ENCODE data around the gene SLFN12L. TPM values are rescaled to one million over a fixed set of nuclear protein-coding genes. Genes with fewer than 3 reads are reported as not detected.

SLFN12L gene
- total and polyA plus RNA-seq, 9 of the 15 experiments (the other 6 are each of a cell fraction or from before 2014, with no cell fraction given) = 0.04 to 0.31 (median 0.08) TPM; not detected in 3

DNA sequence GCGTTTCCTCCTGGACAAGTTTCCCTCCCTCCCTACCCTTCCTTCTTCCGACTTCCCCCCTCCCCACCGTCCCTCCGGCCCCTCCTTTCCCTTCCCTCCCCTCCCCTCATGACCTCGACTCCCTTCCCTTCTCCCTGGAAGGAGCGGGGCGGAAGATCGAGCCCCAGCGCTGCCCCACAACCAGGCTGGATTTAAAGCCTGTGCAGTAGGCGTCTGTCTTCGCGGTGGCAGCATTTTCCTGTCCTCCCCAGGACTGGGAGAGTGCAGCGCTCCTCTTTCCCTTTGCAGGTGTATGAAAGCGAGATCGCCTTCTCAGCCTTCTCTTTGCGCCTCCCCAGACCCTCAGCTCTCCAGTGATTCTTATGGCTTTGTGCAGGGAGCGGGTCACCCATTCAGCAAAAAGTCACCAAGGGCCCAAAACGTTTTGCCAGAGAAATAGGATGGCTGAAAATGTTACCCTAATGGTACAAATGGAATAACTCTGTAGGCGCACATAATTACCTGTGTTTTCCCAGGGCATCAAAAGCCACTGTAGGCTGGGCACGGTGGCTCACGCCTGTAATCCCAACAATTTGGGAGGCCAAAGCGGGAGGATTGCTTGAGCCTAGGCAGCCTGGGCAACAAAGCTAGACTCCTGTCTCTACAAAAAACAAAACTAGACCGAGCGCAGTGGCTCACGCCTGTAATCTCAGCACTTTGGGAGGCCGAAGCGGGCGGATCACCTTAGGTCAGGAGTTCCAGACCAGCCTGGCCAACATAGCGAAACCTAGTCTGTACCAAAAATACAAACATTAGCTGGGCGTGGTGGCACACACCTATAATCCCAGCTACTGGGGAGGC lies 40.8 kb downstream of the SLFN12L start:
- Histone ChIP-seq H3K79me2 (ENCODE audit: control insufficient read depth, insufficient read depth, low read length) (no peaks in the 10 kb centered on the region), H3K27me3 (ENCODE audit: control insufficient read depth in 2 of 2, insufficient read depth in 2 of 2, low read length in 2 of 2) (peaks cover 48 to 55% of the 10 kb centered on the region in 2 experiments), H3K36me3 (ENCODE audit: control insufficient read depth, insufficient read depth, low read length) (no peaks in the 10 kb centered on the region), H3K4me2 (ENCODE audit: insufficient read depth, low read length) (no peak overlapping the region), H3K9me1 (ENCODE audit: control insufficient read depth, insufficient read depth, low read length) (no peaks in the 10 kb centered on the region), H3K4me1 (replicated peaks in 1 of 2; ENCODE audit: control insufficient read depth in 2 of 2, insufficient read depth in 2 of 2, low read length in 2 of 2) (0 out of 5 replicates have a peak, but pooled peaks cover 0 to 3% of the 10 kb centered on the region in 2 experiments), H3K9me3 (replicated peaks; ENCODE audit: control insufficient read depth, insufficient read depth, low read depth, low read length) (no peaks in the 10 kb centered on the region), H3K9ac (ENCODE audit: insufficient read depth in 1 of 2, low read depth in 2 of 2, low read length in 2 of 2) (no peak overlapping the region), H3K4me3 (no peak overlapping the region), H2AFZ (ENCODE audit: low read depth, low read length) (no peak overlapping the region), H4K20me1 (replicated peaks; ENCODE audit: control insufficient read depth, insufficient read depth, low read length) (no peaks in the 10 kb centered on the region), H3K27ac (ENCODE audit: extremely low read depth, low read depth, low read length) (no peak overlapping the region)
- ATAC-seq (no peak), DNase-seq (ENCODE audit: extremely low read depth in 1 of 4, low spot score in 3 of 4) (no peak), FAIRE-seq (no peak)
- in situ Hi-C loops (cut with MboI) = no loop called here
- no TSS peak for BruUV-seq (replicated peaks)
- CTCF ChIA-PET (ENCODE audit: low intra/inter-chr PET ratio) = no interaction called here
- WGBS (ENCODE audit: insufficient coverage, low coverage, missing lambda C conversion rate) = 8% methylated on average over 21 of the region's 30 CpGs
- TF ChIP-seq, protein P1, sequence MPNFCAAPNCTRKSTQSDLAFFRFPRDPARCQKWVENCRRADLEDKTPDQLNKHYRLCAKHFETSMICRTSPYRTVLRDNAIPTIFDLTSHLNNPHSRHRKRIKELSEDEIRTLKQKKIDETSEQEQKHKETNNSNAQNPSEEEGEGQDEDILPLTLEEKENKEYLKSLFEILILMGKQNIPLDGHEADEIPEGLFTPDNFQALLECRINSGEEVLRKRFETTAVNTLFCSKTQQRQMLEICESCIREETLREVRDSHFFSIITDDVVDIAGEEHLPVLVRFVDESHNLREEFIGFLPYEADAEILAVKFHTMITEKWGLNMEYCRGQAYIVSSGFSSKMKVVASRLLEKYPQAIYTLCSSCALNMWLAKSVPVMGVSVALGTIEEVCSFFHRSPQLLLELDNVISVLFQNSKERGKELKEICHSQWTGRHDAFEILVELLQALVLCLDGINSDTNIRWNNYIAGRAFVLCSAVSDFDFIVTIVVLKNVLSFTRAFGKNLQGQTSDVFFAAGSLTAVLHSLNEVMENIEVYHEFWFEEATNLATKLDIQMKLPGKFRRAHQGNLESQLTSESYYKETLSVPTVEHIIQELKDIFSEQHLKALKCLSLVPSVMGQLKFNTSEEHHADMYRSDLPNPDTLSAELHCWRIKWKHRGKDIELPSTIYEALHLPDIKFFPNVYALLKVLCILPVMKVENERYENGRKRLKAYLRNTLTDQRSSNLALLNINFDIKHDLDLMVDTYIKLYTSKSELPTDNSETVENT (CRISPR knock-in tag; IDR thresholded peaks at IDR 0.05) = no peak
- no peak for TF ChIP-seq ZNF282 (CRISPR knock-in tag; IDR thresholded peaks at IDR 0.05)
- TF ChIP-seq FOS (IDR thresholded peaks at IDR 0.05; ENCODE audit: extremely low read depth, insufficient read length) = no peak
- POLR2A ChIA-PET = no interaction called here
- intact Hi-C loops (cut with micrococcal nuclease) = no loop called here

Data from K562 (cell line).